Trophoblast cell (in vitro differentiated cells and primary cell): ENCODE results near the gene FNDC3B.

ENCODE experiments used
- DNase-seq, 2 donors: peaks; one replicate each; pipeline ENCODE4 v3.0.0-alpha.2; 2016
- H2AFZ ChIP-seq: 2 replicates; pipeline ENCODE4 v1.6.1; 2013; ENCODE audit warnings: low read length, moderate library complexity, mild to moderate bottlenecking; ENCODE audit not compliant: insufficient read depth, poor library complexity
- H2AK5ac ChIP-seq: 2 replicates; pipeline ENCODE4 v1.6.1; 2013; ENCODE audit warnings: mild to moderate bottlenecking, low read length
- H2BK120ac ChIP-seq: 2 replicates; pipeline ENCODE4 v1.6.1; 2013; ENCODE audit warnings: low read length, mild to moderate bottlenecking, moderate library complexity; ENCODE audit not compliant: insufficient read depth, poor library complexity
- H2BK12ac ChIP-seq: 2 replicates; pipeline ENCODE4 v1.6.1; 2013; ENCODE audit warnings: mild to moderate bottlenecking, low read length, moderate library complexity
- H2BK5ac ChIP-seq: 2 replicates; pipeline ENCODE4 v1.6.1; 2013; ENCODE audit warnings: low read length, low read depth, moderate library complexity, mild to moderate bottlenecking; ENCODE audit not compliant: poor library complexity
- H3K14ac ChIP-seq: 2 replicates; pipeline ENCODE4 v1.6.1; 2013; ENCODE audit warnings: mild to moderate bottlenecking, low read length
- H3K18ac ChIP-seq: 2 replicates; pipeline ENCODE4 v1.6.1; 2013; ENCODE audit warnings: mild to moderate bottlenecking, low read length
- H3K23ac ChIP-seq: 2 replicates; pipeline ENCODE4 v1.6.1; 2013; ENCODE audit warnings: low read length
- H3K27ac ChIP-seq: 2 replicates; pipeline ENCODE4 v1.5.1; 2013; ENCODE audit warnings: low read depth, mild to moderate bottlenecking, inconsistent platforms, low read length, moderate library complexity
- H3K27me3 ChIP-seq: 2 replicates; pipeline ENCODE4 v1.6.1; 2013; ENCODE audit warnings: inconsistent platforms, mild to moderate bottlenecking, low read length, moderate library complexity; ENCODE audit not compliant: insufficient read depth
- H3K36me3 ChIP-seq, 2 experiments: 1 replicate in 1 of 2; 2 replicates in 1 of 2; pipeline ENCODE4 v1.6.1; 2013; ENCODE audit warnings: low read length in 2 of 2, mild to moderate bottlenecking in 2 of 2, moderate library complexity in 1 of 2; ENCODE audit not compliant: insufficient read depth in 2 of 2, control insufficient read depth in 1 of 2
- H3K4ac ChIP-seq: 2 replicates; pipeline ENCODE4 v1.6.1; 2013; ENCODE audit warnings: low read depth, mild to moderate bottlenecking, low read length, moderate library complexity
- H3K4me1 ChIP-seq, 2 experiments: 1 replicate in 1 of 2; 2 replicates in 1 of 2; pipeline ENCODE4 v1.6.1; 2013; ENCODE audit warnings: low read length in 2 of 2, mild to moderate bottlenecking in 2 of 2, moderate library complexity in 1 of 2; ENCODE audit not compliant: insufficient read depth in 2 of 2, control insufficient read depth in 1 of 2
- H3K4me2 ChIP-seq: 2 replicates; pipeline ENCODE4 v1.6.1; 2013; ENCODE audit warnings: inconsistent platforms, mild to moderate bottlenecking, low read length, moderate library complexity
- H3K4me3 ChIP-seq: 2 replicates; pipeline ENCODE4 v1.5.1; 2013; ENCODE audit warnings: mild to moderate bottlenecking, low read depth, low read length, inconsistent platforms
- H3K79me1 ChIP-seq: one replicate; pipeline ENCODE4 v1.6.1; 2013; ENCODE audit warnings: low read length
- H3K79me2 ChIP-seq: 2 replicates; pipeline ENCODE4 v1.6.1; 2013; ENCODE audit warnings: low read length, mild to moderate bottlenecking; ENCODE audit not compliant: control insufficient read depth, insufficient read depth, poor library complexity
- H3K9ac ChIP-seq: 2 replicates; pipeline ENCODE4 v1.6.1; 2013; ENCODE audit warnings: mild to moderate bottlenecking, low read length
- H3K9me3 ChIP-seq: 2 replicates; pipeline ENCODE4 v1.6.1; 2013; ENCODE audit warnings: low read depth, mild to moderate bottlenecking, control low read depth, inconsistent platforms, low read length; ENCODE audit not compliant: insufficient read depth
- H4K12ac ChIP-seq: 2 replicates; pipeline ENCODE4 v1.6.1; 2013; ENCODE audit warnings: low read depth, mild to moderate bottlenecking, low read length, moderate library complexity
- H4K8ac ChIP-seq: 2 replicates; pipeline ENCODE4 v1.6.1; 2013; ENCODE audit warnings: low read depth, mild to moderate bottlenecking, low read length, moderate library complexity
- H4K91ac ChIP-seq: one replicate; pipeline ENCODE4 v1.6.1; 2013; ENCODE audit warnings: low read depth, mild to moderate bottlenecking, low read length, moderate library complexity
- WGBS: extraction: QIAGEN DNeasy Blood & Tissue Kit; methylation state at CpG from one replicate; pipeline ENCODE4 v1.1.7; 2013; ENCODE audit warnings: missing lambda C conversion rate; ENCODE audit not compliant: insufficient read length, insufficient coverage; ENCODE audit errors: extremely low coverage; 5-methylcytosine and 5-hydroxymethylcytosine counted together

The FNDC3B gene

GRCh38 chr3:172210355-172210754, 171.0 kb downstream of the FNDC3B start:
- Histone ChIP-seq H3K79me2 (no peaks in the 10 kb centered on the region), H2BK12ac (no peak overlapping the region), H3K9ac (no peak overlapping the region), H3K9me3 (no peaks in the 10 kb centered on the region), H3K14ac (no peak overlapping the region), H2BK5ac (no peak overlapping the region), H4K8ac (no peak overlapping the region), H2AFZ (no peak overlapping the region), H3K4me3 (no peak overlapping the region), H3K4ac (no peak overlapping the region), H3K4me2 (no peak overlapping the region), H4K12ac (no peak overlapping the region), H4K91ac (no peak overlapping the region), H3K4me1 (peaks cover 6 to 14% of the 10 kb centered on the region in 2 experiments), H3K79me1 (no peaks in the 10 kb centered on the region), H2AK5ac (no peak overlapping the region), H3K36me3 (peaks cover 3 to 5% of the 10 kb centered on the region in 2 experiments), H3K23ac (no peak overlapping the region), H3K27me3 (no peaks in the 10 kb centered on the region), H3K18ac (no peak overlapping the region), H2BK120ac (no peak overlapping the region), H3K27ac (no peak overlapping the region)
- no CpG with 5 or more reads among the region's 4 CpGs for WGBS
- DNase-seq = peak in 1 of 2 donors; percentile 34

DNA sequence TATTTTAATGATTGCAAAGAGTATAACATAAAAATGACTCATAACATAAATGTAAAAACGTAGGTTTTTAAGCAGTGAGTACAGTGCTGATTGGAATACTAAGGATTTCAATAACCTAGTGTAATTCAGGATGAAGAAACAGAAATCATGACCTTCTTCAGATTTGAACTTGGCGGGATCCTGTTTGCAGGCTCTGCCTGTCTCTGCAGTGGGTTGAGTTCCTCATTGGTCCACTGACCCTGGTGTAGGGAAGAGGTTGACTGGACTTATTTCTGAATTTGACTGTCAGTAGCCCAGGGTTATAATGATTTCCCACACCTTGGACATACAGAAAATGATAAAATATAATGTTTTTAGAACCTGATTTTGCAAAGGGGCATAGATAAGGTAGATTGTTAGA, 171.7 kb downstream of the FNDC3B start:
- H4K91ac ChIP-seq = no peak overlapping the region
- H4K12ac ChIP-seq = no peak overlapping the region
- no peaks in the 10 kb centered on the region for H3K79me1 ChIP-seq
- H3K4me2 ChIP-seq = no peak overlapping the region
- H3K79me2 ChIP-seq = no peaks in the 10 kb centered on the region
- H3K18ac ChIP-seq = no peak overlapping the region
- H3K9ac ChIP-seq = no peak overlapping the region
- peaks cover 6 to 14% of the 10 kb centered on the region in 2 experiments for H3K4me1 ChIP-seq
- H3K4ac ChIP-seq = no peak overlapping the region
- H2AK5ac ChIP-seq = no peak overlapping the region
- peaks cover 3 to 5% of the 10 kb centered on the region in 2 experiments for H3K36me3 ChIP-seq
- no peaks in the 10 kb centered on the region for H3K9me3 ChIP-seq
- DNase-seq = no peak
- no peak overlapping the region for H3K23ac ChIP-seq
- no peak overlapping the region for H2BK5ac ChIP-seq
- no peak overlapping the region for H3K14ac ChIP-seq
- WGBS = no CpG with 5 or more reads among the region's 2 CpGs
- no peak overlapping the region for H3K4me3 ChIP-seq
- H2BK12ac ChIP-seq = no peak overlapping the region
- H2AFZ ChIP-seq = no peak overlapping the region
- H2BK120ac ChIP-seq = no peak overlapping the region
- no peak overlapping the region for H4K8ac ChIP-seq
- no peak overlapping the region for H3K27ac ChIP-seq
- H3K27me3 ChIP-seq = no peaks in the 10 kb centered on the region

DNA sequence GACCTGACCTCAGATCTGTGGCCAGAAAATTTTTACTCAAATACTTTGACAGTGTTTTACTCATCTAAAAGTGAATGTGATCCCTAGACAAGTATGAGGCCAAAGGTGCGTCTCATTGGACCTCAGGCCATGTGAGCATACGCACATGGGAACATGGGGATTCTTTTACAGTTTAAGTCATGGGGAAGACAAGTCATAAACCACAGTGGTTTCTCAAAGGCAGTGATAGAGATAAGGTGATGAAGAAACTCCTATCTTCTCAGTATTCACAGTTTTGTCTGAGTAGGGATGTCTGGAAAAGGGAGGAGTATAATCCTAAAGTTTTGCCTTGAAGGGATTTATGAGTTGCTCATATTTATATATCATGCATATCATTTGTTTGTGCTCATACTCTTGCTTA, 173.8 kb downstream of the FNDC3B start:
- H3K4me3 ChIP-seq = no peak overlapping the region
- no CpG with 5 or more reads among the region's 2 CpGs for WGBS

DNA sequence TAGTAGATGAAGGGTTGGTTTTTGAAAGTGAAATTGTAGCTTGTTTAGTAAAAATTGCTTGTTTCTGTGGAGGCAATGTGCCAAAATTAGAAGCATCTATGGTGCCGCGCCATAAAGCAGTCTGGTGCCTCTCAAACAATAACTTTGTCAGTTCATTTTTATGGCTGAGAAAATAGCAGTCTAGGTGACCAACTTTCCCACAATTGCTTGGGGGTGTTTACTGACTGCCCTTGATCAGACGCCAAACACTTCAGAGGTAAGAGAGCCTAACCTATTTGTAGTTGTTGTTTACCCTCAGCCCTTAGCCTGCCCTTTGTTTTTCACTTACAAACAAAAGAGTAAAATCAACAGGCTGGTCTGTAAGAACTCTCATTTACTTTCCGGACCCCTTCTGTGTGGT, 174.5 kb downstream of the FNDC3B start:
- WGBS = no CpG with 5 or more reads among the region's 4 CpGs
- Histone ChIP-seq H3K18ac (no peak overlapping the region), H3K9me3 (no peaks in the 10 kb centered on the region), H2AFZ (no peak overlapping the region), H3K23ac (no peak overlapping the region), H2BK12ac (no peak overlapping the region), H3K4ac (no peak overlapping the region), H3K79me2 (no peaks in the 10 kb centered on the region), H3K4me2 (no peak overlapping the region), H3K9ac (no peak overlapping the region), H2AK5ac (no peak overlapping the region), H2BK5ac (no peak overlapping the region), H3K4me3 (no peak overlapping the region), H3K27ac (no peak overlapping the region), H4K12ac (no peak overlapping the region), H3K14ac (no peak overlapping the region), H4K8ac (no peak overlapping the region), H3K79me1 (peaks cover 2% of the 10 kb centered on the region), H2BK120ac (no peak overlapping the region), H3K27me3 (no peaks in the 10 kb centered on the region), H3K36me3 (peaks cover 3 to 5% of the 10 kb centered on the region in 2 experiments), H4K91ac (no peak overlapping the region), H3K4me1 (peaks cover 3 to 14% of the 10 kb centered on the region in 2 experiments)
- DNase-seq = no peak

More for the DNA sequence above, 173.8 kb downstream of the FNDC3B start:
- H3K4me2 ChIP-seq = no peak overlapping the region
- no peak overlapping the region for H3K23ac ChIP-seq
- peak; percentile 71 to 74 for DNase-seq
- H3K18ac ChIP-seq = no peak overlapping the region
- no peak overlapping the region for H3K14ac ChIP-seq
- H2AFZ ChIP-seq = no peak overlapping the region
- H3K9ac ChIP-seq = no peak overlapping the region
- H3K4ac ChIP-seq = no peak overlapping the region
- H3K27me3 ChIP-seq = no peaks in the 10 kb centered on the region
- peaks cover 2% of the 10 kb centered on the region for H3K79me1 ChIP-seq
- H3K79me2 ChIP-seq = no peaks in the 10 kb centered on the region
- H4K12ac ChIP-seq = no peak overlapping the region
- H4K8ac ChIP-seq = no peak overlapping the region
- no peaks in the 10 kb centered on the region for H3K9me3 ChIP-seq
- no peak overlapping the region for H2AK5ac ChIP-seq
- no peak overlapping the region for H4K91ac ChIP-seq
- H3K27ac ChIP-seq = no peak overlapping the region
- peaks cover 3 to 5% of the 10 kb centered on the region in 2 experiments for H3K36me3 ChIP-seq
- H3K4me1 ChIP-seq = peaks cover 6 to 14% of the 10 kb centered on the region in 2 experiments
- no peak overlapping the region for H2BK5ac ChIP-seq
- H2BK12ac ChIP-seq = no peak overlapping the region
- H2BK120ac ChIP-seq = no peak overlapping the region
